ENCODE measurements around the gene ACSL4. TPM values are rescaled to one million over a fixed set of nuclear protein-coding genes. Genes with fewer than 3 reads are reported as not detected.
"Not testable (repeated sequence)": the region's sequence is repeated elsewhere in the genome, so short reads cannot be mapped to it uniquely, and the experiment has no call there.

Gene ACSL4
- total RNA-seq, 1 donor from 2014 or later, result 62.4 TPM

GRCh38 chrX:109732017-109732801, 848 bp downstream of the ACSL4 start:
- TF ChIP-seq CTCF (conservative IDR thresholded peaks at IDR 0.05), result no peak
- peaks cover 42% of the 10 kb centered on the region for H3K4me1 Mint-ChIP-seq
- H3K27me3 Mint-ChIP-seq (ENCODE audit: low read depth), result no peaks in the 10 kb centered on the region
- peaks cover 6% of the 10 kb centered on the region for H3K36me3 Mint-ChIP-seq (ENCODE audit: low read depth)
- peak overlapping the region; percentile 63 for H3K27ac Mint-ChIP-seq (ENCODE audit: unreplicated experiment)
- H3K4me3 Mint-ChIP-seq, result peak overlapping the region; percentile 98
- no peak for DNase-seq (ENCODE audit: low read depth, low spot score)
- no peaks in the 10 kb centered on the region for H3K9me3 Mint-ChIP-seq

DNA sequence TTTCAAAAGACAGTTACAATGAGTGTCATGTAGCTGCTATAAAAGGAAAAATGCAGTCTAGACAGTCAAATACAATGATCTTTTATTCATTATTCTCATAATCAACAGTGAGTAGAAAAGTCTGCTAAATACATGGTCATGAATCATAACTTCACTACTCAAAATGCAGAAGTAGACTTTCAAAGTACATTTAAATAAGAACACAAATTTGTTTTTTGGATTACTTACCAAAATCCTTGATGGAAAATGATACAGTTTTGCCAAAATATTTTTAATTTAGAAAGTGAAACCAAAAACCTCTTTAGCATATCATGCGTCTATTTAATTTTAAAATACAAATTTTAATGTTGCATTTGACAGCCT, 4.9 kb downstream of the ACSL4 start:
- TF ChIP-seq CTCF (conservative IDR thresholded peaks at IDR 0.05), result no peak
- Mint-ChIP-seq H3K27ac (ENCODE audit: unreplicated experiment) (no peak overlapping the region), H3K36me3 (ENCODE audit: low read depth) (peaks cover 12% of the 10 kb centered on the region), H3K9me3 (peaks cover 3% of the 10 kb centered on the region), H3K27me3 (ENCODE audit: low read depth) (no peaks in the 10 kb centered on the region), H3K4me1 (peaks cover 37% of the 10 kb centered on the region), H3K4me3 (peak overlapping the region; percentile 59)
- DNase-seq (ENCODE audit: low read depth, low spot score), result no peak

DNA sequence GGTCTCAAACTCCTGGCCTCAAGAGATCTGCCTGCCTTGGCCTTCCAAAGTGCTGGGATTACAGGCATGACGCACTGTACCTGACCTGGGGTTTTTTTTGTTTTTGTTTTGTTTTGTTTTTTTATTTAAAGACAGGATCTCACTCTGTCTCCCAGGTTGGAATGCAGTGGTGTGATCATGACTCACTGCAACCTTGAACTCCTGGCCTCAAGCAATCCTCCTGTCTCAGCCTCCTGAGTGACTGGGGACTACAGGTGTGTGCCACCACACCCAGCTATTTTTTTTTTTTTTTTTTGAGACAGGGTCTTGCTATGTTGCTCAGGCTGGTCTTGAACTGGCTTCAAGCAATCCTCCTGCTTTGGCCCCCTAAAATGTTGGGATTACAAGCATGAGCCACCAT, 8.1 kb downstream of the ACSL4 start:
- Mint-ChIP-seq H3K4me1 (peaks cover 42% of the 10 kb centered on the region), H3K36me3 (ENCODE audit: low read depth) (peaks cover 16% of the 10 kb centered on the region)
- not testable (repeated sequence) for H3K27me3 Mint-ChIP-seq (ENCODE audit: low read depth); H3K4me3 Mint-ChIP-seq; H3K27ac Mint-ChIP-seq (ENCODE audit: unreplicated experiment); H3K9me3 Mint-ChIP-seq; DNase-seq (ENCODE audit: low read depth, low spot score)

- Mint-ChIP-seq H3K36me3 (ENCODE audit: low read depth) (peaks cover 12% of the 10 kb centered on the region), H3K27me3 (ENCODE audit: low read depth) (no peaks in the 10 kb centered on the region), H3K4me3 (no peak overlapping the region), H3K9me3 (peaks cover 3% of the 10 kb centered on the region), H3K4me1 (peaks cover 23% of the 10 kb centered on the region), H3K27ac (ENCODE audit: unreplicated experiment) (no peak overlapping the region)
- DNase-seq (ENCODE audit: low read depth, low spot score), result no peak
- no peak for TF ChIP-seq CTCF (conservative IDR thresholded peaks at IDR 0.05)
These were observed 12.1 kb downstream of the ACSL4 start for GRCh38 chrX:109720947-109721346.

DNA sequence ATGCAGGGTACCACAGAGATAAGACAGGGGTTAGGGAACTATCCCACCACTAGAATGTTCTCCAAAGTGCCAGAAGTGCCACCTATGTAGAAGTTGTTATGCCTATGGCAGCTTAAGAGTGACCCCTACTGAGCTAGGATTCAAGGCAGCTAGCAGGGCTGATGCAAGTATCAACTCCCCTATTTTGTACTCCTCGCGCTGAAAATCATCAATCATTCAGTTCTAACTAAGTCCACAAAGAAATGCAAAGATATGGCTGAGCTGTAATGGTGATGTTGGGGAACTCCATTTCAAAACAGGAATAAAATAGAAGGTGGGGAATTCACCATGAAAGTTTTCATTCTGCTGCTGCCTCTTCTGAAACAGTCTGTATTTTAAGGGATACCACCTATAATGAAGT, 13.8 kb downstream of the ACSL4 start:
- Mint-ChIP-seq H3K4me3 (no peak overlapping the region), H3K4me1 (peaks cover 23% of the 10 kb centered on the region), H3K9me3 (no peaks in the 10 kb centered on the region), H3K27ac (ENCODE audit: unreplicated experiment) (no peak overlapping the region), H3K36me3 (ENCODE audit: low read depth) (peaks cover 9% of the 10 kb centered on the region), H3K27me3 (ENCODE audit: low read depth) (no peaks in the 10 kb centered on the region)
- TF ChIP-seq CTCF (conservative IDR thresholded peaks at IDR 0.05), result no peak
- no peak for DNase-seq (ENCODE audit: low read depth, low spot score)

DNA sequence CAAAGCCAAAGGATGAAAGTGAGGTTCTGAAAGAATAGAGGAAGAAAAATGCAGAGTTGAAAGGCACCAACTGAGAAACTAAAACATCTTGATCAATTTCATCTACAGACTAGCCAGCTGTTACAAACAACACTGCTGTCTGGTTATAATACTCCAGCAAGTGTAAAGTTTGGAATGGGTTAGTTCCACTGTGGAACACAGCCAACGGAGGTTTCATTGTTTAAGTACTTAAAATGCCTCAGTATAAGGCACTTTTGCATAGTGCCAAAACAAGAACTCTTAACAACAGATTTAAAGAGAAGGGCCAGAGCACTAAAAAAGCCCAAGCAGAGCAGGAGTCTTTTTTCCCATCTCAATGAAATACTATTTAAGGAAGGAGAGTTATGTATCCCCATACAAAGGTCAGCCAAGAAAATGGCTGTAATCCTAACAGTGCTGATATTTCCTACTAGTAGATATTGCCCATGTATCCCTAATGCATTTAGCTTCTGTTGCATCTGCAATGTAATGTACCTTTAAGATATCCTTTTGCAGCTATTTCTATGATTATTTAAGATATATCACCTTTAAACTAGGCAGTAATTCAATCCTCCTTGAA, 16.5 kb downstream of the ACSL4 start:
- Mint-ChIP-seq H3K27ac (ENCODE audit: unreplicated experiment) (no peak overlapping the region), H3K27me3 (ENCODE audit: low read depth) (no peaks in the 10 kb centered on the region), H3K4me1 (peaks cover 15% of the 10 kb centered on the region), H3K4me3 (no peak overlapping the region), H3K36me3 (ENCODE audit: low read depth) (peaks cover 3% of the 10 kb centered on the region), H3K9me3 (no peaks in the 10 kb centered on the region)
- TF ChIP-seq CTCF (conservative IDR thresholded peaks at IDR 0.05), result no peak
- DNase-seq (ENCODE audit: low read depth, low spot score), result no peak

All from neural crest cell (in vitro differentiated cells).